Activated T-cell treated with anti-CD3 and anti-CD28 coated beads, Interleukin-2, amount 50 U/mL, for 72 hours (primary cell): Measurements from ENCODE around the gene MIS12. TPM values are rescaled to one million over a fixed set of nuclear protein-coding genes. Genes with fewer than 3 reads are reported as not detected.
A peak's percentile ranks its signal among the peaks of the same experiment; 100 is the strongest.

Experiments
- ATAC-seq, 2 donors: fragments of 150-1000 bp; cut with Tn5 transposase; replicated peaks in 1 of 2; 2 replicates each; pipeline ENCODE4 v1.10.0; 2021; ENCODE audit warnings: moderate library complexity in 2 of 2, mild to moderate bottlenecking in 1 of 2
- DNase-seq, 2 donors: peaks; one replicate each; pipeline ENCODE4 v3.0.0; 2021 to 2022; ENCODE audit warnings: mixed read lengths in 1 of 2
- H3K27ac Mint-ChIP-seq: one replicate; pipeline ENCODE4 v1.8.0; 2022; ENCODE audit warnings: mild to moderate bottlenecking, moderate library complexity, mixed read lengths
- H3K27me3 Mint-ChIP-seq: one replicate; pipeline ENCODE4 v1.8.0; 2022; ENCODE audit warnings: low read depth, mixed read lengths
- H3K36me3 Mint-ChIP-seq, 2 donors: one replicate each; pipeline ENCODE4 v1.8.0; 2022; ENCODE audit warnings: mixed read lengths in 2 of 2, mild to moderate bottlenecking in 1 of 2; ENCODE audit not compliant: insufficient read depth in 2 of 2
- H3K4me1 Mint-ChIP-seq: one replicate; pipeline ENCODE4 v1.8.0; 2022; ENCODE audit warnings: low read depth, mixed read lengths
- H3K4me3 Mint-ChIP-seq, 2 donors: one replicate each; pipeline ENCODE4 v1.8.0; 2022; ENCODE audit warnings: mild to moderate bottlenecking in 2 of 2, mixed read lengths in 2 of 2, moderate library complexity in 2 of 2
- H3K9me3 Mint-ChIP-seq, 2 donors: one replicate each; pipeline ENCODE4 v1.8.0; 2022; ENCODE audit warnings: mixed read lengths in 2 of 2
- total RNA-seq, 2 donors: library from RNA; stranded (reverse); gene quantifications; one replicate each; pipeline ENCODE4 v1.2.3, GENCODE V29; 2022

MIS12 gene
- total RNA-seq, 2 donors from 2014 or later: 38.6 to 39.6 TPM

DNA sequence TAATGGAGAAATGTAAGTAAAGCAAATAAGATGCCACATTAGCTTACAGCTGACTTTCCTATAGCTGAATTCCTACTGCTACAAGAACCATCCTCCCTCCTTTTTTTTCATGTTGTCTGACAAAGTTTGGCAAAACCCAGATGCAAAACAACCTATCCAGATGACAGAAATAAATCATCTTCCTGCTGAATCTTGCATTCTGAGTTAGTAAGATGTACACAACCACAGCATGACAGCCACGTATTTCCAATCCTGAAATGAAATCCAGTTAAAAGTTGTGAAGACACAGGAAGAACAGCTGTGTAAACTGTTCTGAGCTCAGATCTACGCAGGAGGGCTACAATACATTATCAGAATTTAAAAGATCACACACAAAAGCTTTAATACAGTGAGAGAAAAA lies 12.5 kb upstream of the MIS12 start:
- peaks cover 2 to 25% of the 10 kb centered on the region in 2 donors for H3K36me3 Mint-ChIP-seq
- H3K4me3 Mint-ChIP-seq: no peak overlapping the region
- peaks cover 11% of the 10 kb centered on the region for H3K4me1 Mint-ChIP-seq
- H3K9me3 Mint-ChIP-seq: no peaks in the 10 kb centered on the region
- ATAC-seq (no peak), DNase-seq (no peak)
- peak overlapping the region; percentile 44 for H3K27ac Mint-ChIP-seq
- no peaks in the 10 kb centered on the region for H3K27me3 Mint-ChIP-seq

GRCh38 chr17:5478992-5479391 lies 7.4 kb upstream of the MIS12 start:
- no peak overlapping the region for H3K4me3 Mint-ChIP-seq
- no peaks in the 10 kb centered on the region for H3K27me3 Mint-ChIP-seq
- no peak for DNase-seq

DNA sequence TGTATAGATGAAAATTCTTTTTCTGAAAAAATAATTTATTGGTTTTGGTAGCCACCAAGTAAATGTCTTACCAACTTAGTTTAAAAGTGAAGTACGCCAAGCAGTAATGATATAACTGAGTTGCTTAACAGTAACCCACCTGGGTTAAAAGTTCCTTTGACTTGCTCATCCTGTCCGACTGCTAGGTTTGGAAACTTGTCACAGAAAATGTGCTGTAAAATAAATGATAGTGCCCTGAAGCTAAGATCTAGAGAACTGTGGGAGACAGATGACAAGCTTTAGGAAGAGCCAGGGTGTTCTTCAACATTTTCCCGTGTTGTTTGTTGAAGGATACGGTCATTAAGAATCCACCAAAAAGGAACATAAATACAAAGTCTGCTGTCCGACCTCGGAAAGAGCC lies 5.4 kb upstream of the MIS12 start:
- no peak overlapping the region for H3K27ac Mint-ChIP-seq
- no peaks in the 10 kb centered on the region for H3K9me3 Mint-ChIP-seq
- no peaks in the 10 kb centered on the region for H3K27me3 Mint-ChIP-seq
- ATAC-seq (no peak), DNase-seq (no peak)
- peaks cover 7 to 39% of the 10 kb centered on the region in 2 donors for H3K36me3 Mint-ChIP-seq
- H3K4me1 Mint-ChIP-seq: peaks cover 39% of the 10 kb centered on the region
- no peak overlapping the region for H3K4me3 Mint-ChIP-seq

More at GRCh38 chr17:5478992-5479391, 7.4 kb upstream of the MIS12 start:
- no peaks in the 10 kb centered on the region for H3K9me3 Mint-ChIP-seq
- no peak for ATAC-seq
- peaks cover 21% of the 10 kb centered on the region for H3K4me1 Mint-ChIP-seq
- H3K36me3 Mint-ChIP-seq: peaks cover 4 to 34% of the 10 kb centered on the region in 2 donors
- H3K27ac Mint-ChIP-seq: no peak overlapping the region

GRCh38 chr17:5481451-5481850 lies 4.9 kb upstream of the MIS12 start:
- DNase-seq (no peak), ATAC-seq (no peak)
- H3K9me3 Mint-ChIP-seq: no peaks in the 10 kb centered on the region
- no peaks in the 10 kb centered on the region for H3K27me3 Mint-ChIP-seq
- H3K4me3 Mint-ChIP-seq: no peak overlapping the region
- no peak overlapping the region for H3K27ac Mint-ChIP-seq
- H3K4me1 Mint-ChIP-seq: peaks cover 39% of the 10 kb centered on the region
- peaks cover 7 to 38% of the 10 kb centered on the region in 2 donors for H3K36me3 Mint-ChIP-seq

GRCh38 chr17:5485270-5486205 lies 828 bp upstream of the MIS12 start, which contains the start of gene DERL2:
TSS of gene DERL2 (minus strand) at chr17:5486178. CDS start at chr17:5486161, 17 bp downstream.
- Mint-ChIP-seq H3K36me3 (peaks cover 14 to 42% of the 10 kb centered on the region in 2 donors), H3K27ac (peak within 1 kb of the TSS; percentile 97), H3K4me3 (peak within 1 kb of the TSS; percentile 90 to 99), H3K4me1 (peaks cover 68% of the 10 kb centered on the region), H3K27me3 (no peaks in the 10 kb centered on the region), H3K9me3 (no peaks in the 10 kb centered on the region)
- DNase-seq (no peak), ATAC-seq (peak in 1 of 2 donors; percentile 27)

DNA sequence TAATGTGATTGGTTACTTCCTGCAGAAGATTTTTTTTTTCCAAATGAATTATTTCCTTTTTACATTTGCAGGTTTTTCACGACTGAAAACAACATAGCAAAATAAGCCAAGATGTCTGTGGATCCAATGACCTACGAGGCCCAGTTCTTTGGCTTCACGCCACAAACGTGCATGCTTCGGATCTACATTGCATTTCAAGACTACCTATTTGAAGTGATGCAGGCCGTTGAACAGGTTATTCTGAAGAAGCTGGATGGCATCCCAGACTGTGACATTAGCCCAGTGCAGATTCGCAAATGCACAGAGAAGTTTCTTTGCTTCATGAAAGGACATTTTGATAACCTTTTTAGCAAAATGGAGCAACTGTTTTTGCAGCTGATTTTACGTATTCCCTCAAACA lies 2.4 kb downstream of the MIS12 start:
- Mint-ChIP-seq H3K27ac (peak overlapping the region; percentile 61), H3K9me3 (peaks cover 0 to 3% of the 10 kb centered on the region in 2 donors), H3K36me3 (peaks cover 16 to 34% of the 10 kb centered on the region in 2 donors), H3K27me3 (no peaks in the 10 kb centered on the region), H3K4me3 (peak overlapping the region; percentile 90 to 99), H3K4me1 (peaks cover 49% of the 10 kb centered on the region)
- DNase-seq: no peak
- no peak for ATAC-seq

DNA sequence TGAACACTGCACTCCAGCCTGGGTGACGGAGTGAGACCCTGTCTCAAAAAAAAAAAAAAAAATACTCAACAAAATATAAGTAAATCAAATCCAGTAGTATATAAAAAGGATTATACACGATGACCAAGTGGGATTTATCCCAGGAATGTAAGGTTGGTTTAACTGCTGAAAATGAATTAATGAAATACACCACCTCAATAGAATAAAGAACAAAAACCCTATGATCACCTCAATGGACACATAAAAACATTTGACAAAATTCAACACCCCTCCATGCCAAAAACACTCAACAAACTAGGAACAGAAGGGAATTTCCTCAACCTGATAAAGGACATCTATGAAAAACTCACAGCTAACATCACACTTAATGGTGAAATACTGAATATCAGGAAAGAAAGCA lies 6.6 kb downstream of the MIS12 start:
- H3K4me3 Mint-ChIP-seq: no peak overlapping the region
- H3K4me1 Mint-ChIP-seq: peaks cover 15% of the 10 kb centered on the region
- ATAC-seq: no peak
- DNase-seq: no peak
- H3K36me3 Mint-ChIP-seq: peaks cover 10 to 18% of the 10 kb centered on the region in 2 donors
- H3K9me3 Mint-ChIP-seq: peaks cover 0 to 3% of the 10 kb centered on the region in 2 donors
- no peaks in the 10 kb centered on the region for H3K27me3 Mint-ChIP-seq
- H3K27ac Mint-ChIP-seq: no peak overlapping the region

- H3K9me3 Mint-ChIP-seq: no peaks in the 10 kb centered on the region
- H3K36me3 Mint-ChIP-seq: no peaks in the 10 kb centered on the region
- DNase-seq (peak in 1 of 2 donors; percentile 27), ATAC-seq (peak in 1 of 2 donors; percentile 16)
- no peak overlapping the region for H3K27ac Mint-ChIP-seq
- H3K4me1 Mint-ChIP-seq: peaks cover 14% of the 10 kb centered on the region
- peak overlapping the region; percentile 97 to 98 for H3K4me3 Mint-ChIP-seq
- no peaks in the 10 kb centered on the region for H3K27me3 Mint-ChIP-seq
Observed at GRCh38 chr17:5499476-5500231, 13.3 kb downstream of the MIS12 start.

- H3K9me3 Mint-ChIP-seq: no peaks in the 10 kb centered on the region
- H3K27ac Mint-ChIP-seq: no peak overlapping the region
- DNase-seq (no peak), ATAC-seq (no peak)
- no peaks in the 10 kb centered on the region for H3K36me3 Mint-ChIP-seq
- H3K4me3 Mint-ChIP-seq: peak overlapping the region; percentile 97 to 98
- H3K27me3 Mint-ChIP-seq: no peaks in the 10 kb centered on the region
- H3K4me1 Mint-ChIP-seq: peaks cover 14% of the 10 kb centered on the region
Observed at GRCh38 chr17:5500247-5500588, 13.9 kb downstream of the MIS12 start.

GRCh38 chr17:5500589-5501391 lies 14.4 kb downstream of the MIS12 start:
- Mint-ChIP-seq H3K9me3 (no peaks in the 10 kb centered on the region), H3K36me3 (no peaks in the 10 kb centered on the region), H3K4me1 (peaks cover 14% of the 10 kb centered on the region), H3K4me3 (peak overlapping the region; percentile 97 to 98), H3K27ac (no peak overlapping the region), H3K27me3 (no peaks in the 10 kb centered on the region)
- DNase-seq (peak; percentile 81), ATAC-seq (peak; percentile 94 to 97)

GRCh38 chr17:5501685-5502084 lies 15.3 kb downstream of the MIS12 start:
- H3K4me3 Mint-ChIP-seq: peak overlapping the region; percentile 97 to 98
- no peaks in the 10 kb centered on the region for H3K36me3 Mint-ChIP-seq
- ATAC-seq (no peak), DNase-seq (no peak)
- H3K27ac Mint-ChIP-seq: no peak overlapping the region
- H3K4me1 Mint-ChIP-seq: peaks cover 14% of the 10 kb centered on the region
- no peaks in the 10 kb centered on the region for H3K9me3 Mint-ChIP-seq
- no peaks in the 10 kb centered on the region for H3K27me3 Mint-ChIP-seq

- no peaks in the 10 kb centered on the region for H3K36me3 Mint-ChIP-seq
- DNase-seq (no peak), ATAC-seq (no peak)
- H3K27ac Mint-ChIP-seq: no peak overlapping the region
- H3K27me3 Mint-ChIP-seq: no peaks in the 10 kb centered on the region
- H3K4me1 Mint-ChIP-seq: peaks cover 14% of the 10 kb centered on the region
- no peaks in the 10 kb centered on the region for H3K9me3 Mint-ChIP-seq
- no peak overlapping the region for H3K4me3 Mint-ChIP-seq
Observed at GRCh38 chr17:5502552-5502951, 16.2 kb downstream of the MIS12 start.
